Measurements from ENCODE around the gene CD209. TPM values are rescaled to one million over a fixed set of nuclear protein-coding genes. Genes with fewer than 3 reads are reported as not detected.
A peak's percentile ranks its signal among the peaks of the same experiment; 100 is the strongest.

The CD209 gene
- total and polyA plus RNA-seq, 9 of the 15 experiments (the other 6 are each of a cell fraction or from before 2014, with no cell fraction given) = 0.01 TPM; not detected in 8

GRCh38 chr19:7751157-7751783 lies 3.9 kb upstream of the CD209 start (continued):
- TF ChIP-seq USF2 (CRISPR knock-in tag; IDR thresholded peaks at IDR 0.05) (no peak), ZNF592 (IDR thresholded peaks at IDR 0.05) (no peak)

GRCh38 chr19:7748756-7749155 lies 1.4 kb upstream of the CD209 start:
- no peak for FAIRE-seq
- no peaks in the 10 kb centered on the region for H3K9me1 ChIP-seq (ENCODE audit: control insufficient read depth, insufficient read depth, low read length)
- no peak overlapping the region for H3K4me3 ChIP-seq
- no peak overlapping the region for H3K27ac ChIP-seq (ENCODE audit: extremely low read depth, low read depth, low read length)
- no peaks in the 10 kb centered on the region for H3K4me1 ChIP-seq (replicated peaks in 1 of 2; ENCODE audit: control insufficient read depth in 2 of 2, insufficient read depth in 2 of 2, low read length in 2 of 2)
- ChIA-PET POLR2A (no interaction called here), CTCF (ENCODE audit: low intra/inter-chr PET ratio) (interaction anchor here (0.6 kb wide), 1 partner anchor 51 kb away, joined by 5 read pairs; no protein-coding TSS in a partner anchor)
- H3K9ac ChIP-seq (ENCODE audit: insufficient read depth in 1 of 2, low read depth in 2 of 2, low read length in 2 of 2) = no peak overlapping the region
- H3K79me2 ChIP-seq (ENCODE audit: control insufficient read depth, insufficient read depth, low read length) = no peaks in the 10 kb centered on the region
- 0% methylated on average over 4 of the region's 4 CpGs for WGBS (ENCODE audit: insufficient coverage, low coverage, missing lambda C conversion rate)
- peak; percentile 53; the same call in 2 of the 3 replicates for ATAC-seq
- H3K4me2 ChIP-seq (ENCODE audit: insufficient read depth, low read length) = no peak overlapping the region
- H3K36me3 ChIP-seq (ENCODE audit: control insufficient read depth, insufficient read depth, low read length) = no peaks in the 10 kb centered on the region
- H2AFZ ChIP-seq (ENCODE audit: low read depth, low read length) = no peak overlapping the region
- H3K27me3 ChIP-seq (ENCODE audit: control insufficient read depth in 2 of 2, insufficient read depth in 2 of 2, low read length in 2 of 2) = peaks cover 0 to 6% of the 10 kb centered on the region in 2 experiments; a peak in 2 of 5 replicates
- no peaks in the 10 kb centered on the region for H4K20me1 ChIP-seq (replicated peaks; ENCODE audit: control insufficient read depth, insufficient read depth, low read length)
- peaks cover 4% of the 10 kb centered on the region; the same call in 1 of the 2 replicates for H3K9me3 ChIP-seq (replicated peaks; ENCODE audit: control insufficient read depth, insufficient read depth, low read depth, low read length)
- TF ChIP-seq SMARCB1 (IDR thresholded peaks at IDR 0.05; ENCODE audit: insufficient read length, low read depth) (no peak), HNRNPLL (IDR thresholded peaks at IDR 0.05; ENCODE audit: low read depth, low read length, poor library complexity, severe bottlenecking) (no peak), CTCF (IDR thresholded peaks at IDR 0.05 in 2 of 3, conservative IDR thresholded peaks at IDR 0.05 in 1 of 3; ENCODE audit: insufficient read depth in 2 of 3, low read depth in 1 of 3, low read length in 3 of 3) (peak; percentile 35 to 47 (median 39); a peak in 4 of 6 replicates), RAD21 (CRISPR knock-in tag; conservative IDR thresholded peaks at IDR 0.05 in 1 of 2, IDR thresholded peaks at IDR 0.05 in 1 of 2) (0 out of 4 replicates have a peak, but pooled peaks of 1 of the 2 experiments have one; percentile 18), RFX1 (IDR thresholded peaks at IDR 0.05) (peak; percentile 81), SMC3 (conservative IDR thresholded peaks at IDR 0.05; ENCODE audit: insufficient read depth, low read depth, low read length) (no peak)
- in situ Hi-C loops (cut with MboI) = no loop called here
- intact Hi-C loops (cut with micrococcal nuclease) = no loop called here
- no TSS peak for BruUV-seq (replicated peaks)
- DNase-seq (ENCODE audit: extremely low read depth in 1 of 4, low spot score in 3 of 4) = no peak

Data from K562 (cell line).